Hair follicular keratinocyte (primary cell): ENCODE measurements around the gene IL19. TPM values are rescaled to one million over a fixed set of nuclear protein-coding genes. Genes with fewer than 3 reads are reported as not detected.

ENCODE experiments used
- total RNA-seq: library from RNA; depleted of rRNA; stranded (reverse); fragments of >200 nt; gene quantifications from 2 replicates; pipeline ENCODE4 v1.2.3, GENCODE V29; 2015

Gene IL19
- not detected in 2 replicates for total RNA-seq

GRCh38 chr1:206770531-206771337, at the start of gene IL19:
Gene IL19 (plus strand): TSS chr1:206770773. CDS start chr1:206836663, 65,890 bp downstream.

GRCh38 chr1:206772243-206772937, 1.8 kb downstream of the IL19 start, which contains the start of gene IL10:
Gene IL10 (minus strand): TSS chr1:206772494. CDS start chr1:206772435, 59 bp downstream.

GRCh38 chr1:206864939-206865671, 94.5 kb downstream of the IL19 start, which contains the start of gene IL20:
Gene IL20 (plus strand): TSS chr1:206865623. CDS start chr1:206865853, 230 bp downstream.

Other genes starting within 250 kb of the IL19 start
- 50.8 and 57.9 TPM in 2 replicates for gene EIF2D, start 158.3 kb upstream of the IL19 start, total RNA-seq
- 27.1 and 27.3 TPM in 2 replicates for gene DYRK3, start 135.2 kb upstream of the IL19 start, total RNA-seq
- gene MAPKAPK2, start 85.9 kb upstream of the IL19 start, total RNA-seq, result 45.4 and 48.1 TPM in 2 replicates
- gene IL10, start 1.7 kb downstream of the IL19 start, total RNA-seq, result not detected in 2 replicates
- 5.0 and 13.7 TPM in 2 replicates for gene IL20, start 94.8 kb downstream of the IL19 start, total RNA-seq
- gene IL24, start 126.7 kb downstream of the IL19 start, total RNA-seq, result 12.4 and 14.1 TPM in 2 replicates
- 3.3 and 4.8 TPM in 2 replicates for gene FCMR, start 151.2 kb downstream of the IL19 start, total RNA-seq
- not detected in 2 replicates for gene PIGR, start 175.7 kb downstream of the IL19 start, total RNA-seq
- gene FCAMR, start 199.7 kb downstream of the IL19 start, total RNA-seq, result not detected in 2 replicates